IMR-90 (cell line): ENCODE measurements around the gene PEX10. TPM values are rescaled to one million over a fixed set of nuclear protein-coding genes. Genes with fewer than 3 reads are reported as not detected.

Source experiments
- ATAC-seq: fragments of 200-7000 bp; cut with Tn5 transposase; 2 replicates; pipeline ENCODE4 v1.9.1; 2020; ENCODE audit warnings: low read depth, mild to moderate bottlenecking, moderate library complexity
- BruUV-seq: library from RNA; stranded (reverse); fragments of 400-500 nt; replicated peaks from 2 replicates; lab custom pipeline; 2021; lab: Mats Ljungman, UMichigan
- CTCF ChIA-PET: fragments of 300-600 bp; formaldehyde crosslinking; extraction: SDS; loops from one replicate; lab custom pipeline; 2021; ENCODE audit warnings: antibody characterized with exemption; lab: Yijun Ruan, JAX
- POLR2A ChIA-PET: fragments of 300-600 bp; sonication (Branson Sonifier 250); formaldehyde crosslinking; loops from one replicate; lab custom pipeline; 2022; ENCODE audit warnings: antibody characterized with exemption; ENCODE audit not compliant: unreplicated experiment; lab: Charles Lee
- DNase-seq: peaks from one replicate; pipeline ENCODE4 v3.0.0; 2013
- H2AFZ ChIP-seq: replicated peaks from 2 replicates; pipeline ENCODE3; 2013; ENCODE audit warnings: low read length, mild to moderate bottlenecking; ENCODE audit not compliant: poor library complexity
- H2AK5ac ChIP-seq: 2 replicates; pipeline ENCODE4 v1.6.1; 2013; ENCODE audit warnings: low read depth, low read length, inconsistent platforms
- H2AK9ac ChIP-seq: replicated peaks from 2 replicates; pipeline ENCODE3; 2013; ENCODE audit warnings: mild to moderate bottlenecking, low read depth, low read length, moderate library complexity; ENCODE audit not compliant: poor library complexity
- H2BK120ac ChIP-seq: 2 replicates; pipeline ENCODE4 v1.6.1; 2013; ENCODE audit warnings: low read depth, low read length, inconsistent platforms
- H2BK15ac ChIP-seq: 3 replicates; pipeline ENCODE4 v1.6.1; 2013; ENCODE audit warnings: low read depth, low read length, inconsistent platforms
- H2BK20ac ChIP-seq: 2 replicates; pipeline ENCODE4 v1.6.1; 2013; ENCODE audit warnings: low read depth, mild to moderate bottlenecking, inconsistent platforms, low read length, moderate library complexity
- H2BK5ac ChIP-seq: 2 replicates; pipeline ENCODE4 v1.6.1; 2013; ENCODE audit warnings: mild to moderate bottlenecking, low read depth, low read length, inconsistent platforms; ENCODE audit not compliant: poor library complexity, severe bottlenecking
- H3K14ac ChIP-seq: replicated peaks from 2 replicates; pipeline ENCODE4 v1.6.1; 2013; ENCODE audit warnings: low read depth, low read length, inconsistent platforms
- H3K18ac ChIP-seq: 2 replicates; pipeline ENCODE4 v1.6.1; 2013; ENCODE audit warnings: low read depth, low read length, control low read depth
- H3K23ac ChIP-seq: 2 replicates; pipeline ENCODE4 v1.6.1; 2013; ENCODE audit warnings: low read depth, low read length, inconsistent platforms
- H3K27ac ChIP-seq: 2 replicates; pipeline ENCODE4 v1.5.1; 2013; ENCODE audit warnings: mild to moderate bottlenecking, control low read depth, low read length; ENCODE audit not compliant: insufficient read depth
- H3K27me3 ChIP-seq: 2 replicates; pipeline ENCODE4 v1.6.1; 2013; ENCODE audit warnings: low read length; ENCODE audit not compliant: control insufficient read depth, insufficient read depth
- H3K36me3 ChIP-seq: 2 replicates; pipeline ENCODE4 v1.6.1; 2013; ENCODE audit warnings: low read length, mixed read lengths; ENCODE audit not compliant: control insufficient read depth, insufficient read depth
- H3K4ac ChIP-seq: 2 replicates; pipeline ENCODE4 v1.6.1; 2013; ENCODE audit warnings: low read depth, low read length, inconsistent platforms
- H3K4me1 ChIP-seq: 2 replicates; pipeline ENCODE4 v1.6.1; 2013; ENCODE audit warnings: low read length, mixed read lengths; ENCODE audit not compliant: control insufficient read depth, insufficient read depth
- H3K4me2 ChIP-seq: 2 replicates; pipeline ENCODE4 v1.6.1; 2013; ENCODE audit warnings: low read depth, mild to moderate bottlenecking, control low read depth, low read length, moderate library complexity
- H3K4me3 ChIP-seq: 2 replicates; pipeline ENCODE4 v1.5.1; 2013; ENCODE audit warnings: low read depth, mild to moderate bottlenecking, control low read depth, low read length, moderate library complexity; ENCODE audit not compliant: insufficient read depth
- H3K56ac ChIP-seq: 2 replicates; pipeline ENCODE4 v1.6.1; 2013; ENCODE audit warnings: low read length, inconsistent platforms; ENCODE audit not compliant: insufficient read depth; ENCODE audit errors: extremely low read depth
- H3K79me1 ChIP-seq, 2 experiments: 2 replicates each; pipeline ENCODE4 v1.6.1; 2013; ENCODE audit warnings: low read length in 2 of 2, inconsistent platforms in 1 of 2, low read depth in 1 of 2
- H3K9ac ChIP-seq: 2 replicates; pipeline ENCODE4 v1.6.1; 2013; ENCODE audit warnings: low read depth, low read length, control low read depth
- H3K9me1 ChIP-seq: 2 replicates; pipeline ENCODE4 v1.6.1; 2013; ENCODE audit warnings: low read length, inconsistent platforms; ENCODE audit not compliant: insufficient read depth
- H3K9me3 ChIP-seq: 2 replicates; pipeline ENCODE4 v1.6.1; 2013; ENCODE audit warnings: low read length; ENCODE audit not compliant: control insufficient read depth, insufficient read depth
- H4K20me1 ChIP-seq: 2 replicates; pipeline ENCODE4 v1.6.1; 2013; ENCODE audit warnings: low read length, inconsistent platforms; ENCODE audit not compliant: insufficient read depth
- H4K5ac ChIP-seq: 2 replicates; pipeline ENCODE4 v1.6.1; 2013; ENCODE audit warnings: mild to moderate bottlenecking, low read depth, low read length, control low read depth
- H4K8ac ChIP-seq, 2 experiments: 2 replicates each; pipeline ENCODE4 v1.6.1; 2013; ENCODE audit warnings: low read depth in 2 of 2, low read length in 2 of 2, control low read depth in 1 of 2, inconsistent platforms in 1 of 2
- H4K91ac ChIP-seq: 2 replicates; pipeline ENCODE4 v1.6.1; 2013; ENCODE audit warnings: low read depth, low read length, inconsistent platforms; ENCODE audit not compliant: insufficient read depth
- BHLHE40 ChIP-seq: fragments of 150-350 bp; IDR thresholded peaks from 2 replicates; pipeline ENCODE4 v1.6.1; 2016; ENCODE audit warnings: mild to moderate bottlenecking, low read depth, low read length
- CEBPB ChIP-seq: IDR thresholded peaks from 2 replicates; pipeline ENCODE4 v1.6.1; 2012; ENCODE audit warnings: low read depth, low read length, improper control_type of control experiment
- CHD1 ChIP-seq: IDR thresholded peaks from 2 replicates; pipeline ENCODE4 v1.6.1; 2012; ENCODE audit warnings: low read depth, low read length, improper control_type of control experiment
- FOS ChIP-seq: fragments of 150-350 bp; IDR thresholded peaks from 2 replicates; pipeline ENCODE4 v1.6.1; 2016; ENCODE audit warnings: low read depth, low read length
- MAFK ChIP-seq: IDR thresholded peaks from 2 replicates; pipeline ENCODE4 v1.6.1; 2012; ENCODE audit warnings: low read depth, low read length, improper control_type of control experiment
- MAZ ChIP-seq: IDR thresholded peaks from 2 replicates; pipeline ENCODE4 v1.6.1; 2012; ENCODE audit warnings: low read depth, mild to moderate bottlenecking, low read length, improper control_type of control experiment, moderate library complexity, borderline replicate concordance
- MXI1 ChIP-seq: IDR thresholded peaks from 2 replicates; pipeline ENCODE4 v1.6.1; 2012; ENCODE audit warnings: low read depth, mild to moderate bottlenecking, low read length, moderate library complexity, borderline replicate concordance
- NFE2L2 ChIP-seq: fragments of 150-350 bp; IDR thresholded peaks from 2 replicates; pipeline ENCODE4 v1.6.1; 2016; ENCODE audit warnings: low read depth, mild to moderate bottlenecking, low read length
- POLR2A ChIP-seq: IDR thresholded peaks from 2 replicates; pipeline ENCODE4 v1.6.1; 2012; ENCODE audit warnings: mild to moderate bottlenecking, low read depth, low read length
- RAD21 ChIP-seq: IDR thresholded peaks from 2 replicates; pipeline ENCODE4 v1.6.1; 2012; ENCODE audit warnings: low read length, improper control_type of control experiment
- RCOR1 ChIP-seq: IDR thresholded peaks from 2 replicates; pipeline ENCODE4 v1.6.1; 2012; ENCODE audit warnings: mild to moderate bottlenecking, low read length, improper control_type of control experiment; ENCODE audit not compliant: insufficient replicate concordance
- RFX5 ChIP-seq: IDR thresholded peaks from 2 replicates; pipeline ENCODE4 v1.8.0; 2012; ENCODE audit warnings: low read depth, mild to moderate bottlenecking, low read length, moderate library complexity
- SMC3 ChIP-seq: fragments of 150-350 bp; IDR thresholded peaks from 2 replicates; pipeline ENCODE4 v1.6.1; 2016; ENCODE audit warnings: low read depth, mild to moderate bottlenecking, antibody characterized with exemption, low read length, moderate library complexity
- WGBS, 2 experiments: methylation state at CpG; one replicate each; pipeline versions ENCODE4 v1.1.5 to v1.1.7; 2013; ENCODE audit warnings: missing lambda C conversion rate in 2 of 2; ENCODE audit not compliant: insufficient read length in 1 of 2; ENCODE audit errors: extremely low coverage in 2 of 2; 5-methylcytosine and 5-hydroxymethylcytosine counted together
- dilution Hi-C: fragments of 300-500 bp; cut with HindIII; formaldehyde crosslinking; loops from one replicate; pipeline ENCODE4 v1.14.3; 2018; ENCODE audit warnings: low sequenced_read_pairs; ENCODE audit not compliant: unreplicated experiment
- in situ Hi-C: fragments of 300-500 bp; cut with MboI; formaldehyde crosslinking; loops from 3 replicates; pipeline ENCODE4 v1.14.3; 2019; ENCODE audit warnings: low sequenced_read_pairs, inconsistent platforms, mixed read lengths
- intact Hi-C: fragments of 100-400 bp; cut with micrococcal nuclease; formaldehyde crosslinking; loops from 2 replicates; pipeline ENCODE4 v1.10.0; 2022
- polyA plus RNA-seq, 3 experiments: library from polyadenylated mRNA; depleted of rRNA; stranded (reverse); fragments of >200 nt; gene quantifications; 2 replicates each; pipeline ENCODE4 v1.2.3, GENCODE V29; 2012; ENCODE audit warnings: low replicate concordance in 1 of 3
- total RNA-seq: library from RNA; depleted of rRNA; stranded (reverse); fragments of >200 nt; gene quantifications from 2 replicates; pipeline ENCODE4 v1.2.3, GENCODE V29; 2012
- TF ChIP-seq, protein P1 (sequence below): fragments of 150-350 bp; IDR thresholded peaks from 2 replicates; pipeline ENCODE4 v1.6.1; 2016; ENCODE audit warnings: low read depth, mild to moderate bottlenecking, low read length, moderate library complexity, borderline replicate concordance
- TF ChIP-seq, protein P2 (sequence below): fragments of 150-350 bp; IDR thresholded peaks from 2 replicates; pipeline ENCODE4 v1.6.1; 2017; ENCODE audit warnings: mild to moderate bottlenecking, antibody characterized with exemption, low read length, low read depth
- TF ChIP-seq, protein P3 (sequence below): conservative IDR thresholded peaks from 2 replicates; pipeline ENCODE4 v1.5.1; 2012; ENCODE audit warnings: mild to moderate bottlenecking, low read depth, low read length, improper control_type of control experiment

PEX10 gene
- total and polyA plus RNA-seq, 2 of the 4 experiments (the other 2 are of a cell fraction) = 16.9 to 19.7 TPM

DNA sequence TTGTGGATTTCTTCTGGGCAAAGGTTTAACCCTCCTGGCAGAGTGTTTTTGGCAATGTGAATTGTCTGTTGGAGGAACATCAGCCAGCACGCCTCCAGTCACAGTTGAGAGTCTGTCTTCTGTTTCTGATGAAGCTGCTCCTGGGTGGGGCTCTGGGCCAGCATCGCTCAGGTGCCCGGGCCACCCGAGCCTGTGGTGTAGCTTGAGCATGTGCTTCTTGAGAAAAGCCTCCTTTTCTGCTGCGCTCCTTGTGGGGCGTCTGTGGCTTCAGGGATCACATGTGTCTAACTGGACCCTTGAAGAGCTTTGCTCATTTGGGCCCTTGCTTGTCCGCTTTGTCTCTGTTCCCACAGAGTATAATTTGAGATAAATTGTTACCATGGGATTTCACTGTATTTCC is 13.5 kb downstream of the PEX10 start:
- Histone ChIP-seq H2AFZ (no peak overlapping the region), H3K4ac (no peak overlapping the region), H2BK15ac (no peak overlapping the region), H3K9me3 (no peaks in the 10 kb centered on the region), H3K36me3 (peaks cover 80% of the 10 kb centered on the region), H4K20me1 (peaks cover 59% of the 10 kb centered on the region), H4K5ac (no peak overlapping the region), H2AK9ac (no peak overlapping the region), H3K18ac (no peak overlapping the region), H3K56ac (no peak overlapping the region), H3K4me2 (no peak overlapping the region), H2AK5ac (no peak overlapping the region), H3K9me1 (no peaks in the 10 kb centered on the region; the same call in 1 of the 2 replicates), H2BK120ac (no peak overlapping the region), H4K91ac (no peak overlapping the region), H3K27me3 (no peaks in the 10 kb centered on the region), H3K4me3 (no peak overlapping the region), H3K27ac (no peak overlapping the region), H3K23ac (no peak overlapping the region), H3K79me1 (peaks cover 28 to 72% of the 10 kb centered on the region in 2 experiments), H2BK5ac (no peak overlapping the region), H3K9ac (no peak overlapping the region), H2BK20ac (no peak overlapping the region), H3K14ac (no peak overlapping the region), H4K8ac (no peak overlapping the region), H3K4me1 (no peaks in the 10 kb centered on the region)
- CTCF ChIA-PET = no interaction called here
- TF ChIP-seq, protein P1, sequence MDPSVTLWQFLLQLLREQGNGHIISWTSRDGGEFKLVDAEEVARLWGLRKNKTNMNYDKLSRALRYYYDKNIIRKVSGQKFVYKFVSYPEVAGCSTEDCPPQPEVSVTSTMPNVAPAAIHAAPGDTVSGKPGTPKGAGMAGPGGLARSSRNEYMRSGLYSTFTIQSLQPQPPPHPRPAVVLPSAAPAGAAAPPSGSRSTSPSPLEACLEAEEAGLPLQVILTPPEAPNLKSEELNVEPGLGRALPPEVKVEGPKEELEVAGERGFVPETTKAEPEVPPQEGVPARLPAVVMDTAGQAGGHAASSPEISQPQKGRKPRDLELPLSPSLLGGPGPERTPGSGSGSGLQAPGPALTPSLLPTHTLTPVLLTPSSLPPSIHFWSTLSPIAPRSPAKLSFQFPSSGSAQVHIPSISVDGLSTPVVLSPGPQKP = no peak
- no peak for TF ChIP-seq FOS
- TF ChIP-seq, protein P2, sequence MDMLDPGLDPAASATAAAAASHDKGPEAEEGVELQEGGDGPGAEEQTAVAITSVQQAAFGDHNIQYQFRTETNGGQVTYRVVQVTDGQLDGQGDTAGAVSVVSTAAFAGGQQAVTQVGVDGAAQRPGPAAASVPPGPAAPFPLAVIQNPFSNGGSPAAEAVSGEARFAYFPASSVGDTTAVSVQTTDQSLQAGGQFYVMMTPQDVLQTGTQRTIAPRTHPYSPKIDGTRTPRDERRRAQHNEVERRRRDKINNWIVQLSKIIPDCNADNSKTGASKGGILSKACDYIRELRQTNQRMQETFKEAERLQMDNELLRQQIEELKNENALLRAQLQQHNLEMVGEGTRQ = no peak
- no peak for TF ChIP-seq CHD1
- TF ChIP-seq NFE2L2 = no peak
- no peak for TF ChIP-seq RFX5
- TF ChIP-seq, protein P3, sequence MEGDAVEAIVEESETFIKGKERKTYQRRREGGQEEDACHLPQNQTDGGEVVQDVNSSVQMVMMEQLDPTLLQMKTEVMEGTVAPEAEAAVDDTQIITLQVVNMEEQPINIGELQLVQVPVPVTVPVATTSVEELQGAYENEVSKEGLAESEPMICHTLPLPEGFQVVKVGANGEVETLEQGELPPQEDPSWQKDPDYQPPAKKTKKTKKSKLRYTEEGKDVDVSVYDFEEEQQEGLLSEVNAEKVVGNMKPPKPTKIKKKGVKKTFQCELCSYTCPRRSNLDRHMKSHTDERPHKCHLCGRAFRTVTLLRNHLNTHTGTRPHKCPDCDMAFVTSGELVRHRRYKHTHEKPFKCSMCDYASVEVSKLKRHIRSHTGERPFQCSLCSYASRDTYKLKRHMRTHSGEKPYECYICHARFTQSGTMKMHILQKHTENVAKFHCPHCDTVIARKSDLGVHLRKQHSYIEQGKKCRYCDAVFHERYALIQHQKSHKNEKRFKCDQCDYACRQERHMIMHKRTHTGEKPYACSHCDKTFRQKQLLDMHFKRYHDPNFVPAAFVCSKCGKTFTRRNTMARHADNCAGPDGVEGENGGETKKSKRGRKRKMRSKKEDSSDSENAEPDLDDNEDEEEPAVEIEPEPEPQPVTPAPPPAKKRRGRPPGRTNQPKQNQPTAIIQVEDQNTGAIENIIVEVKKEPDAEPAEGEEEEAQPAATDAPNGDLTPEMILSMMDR = no peak
- TF ChIP-seq MAZ = no peak
- no peak for TF ChIP-seq MXI1
- no peak for TF ChIP-seq MAFK
- no peak for TF ChIP-seq POLR2A
- no peak for TF ChIP-seq SMC3
- TF ChIP-seq BHLHE40 = no peak
- TF ChIP-seq CEBPB = no peak
- TF ChIP-seq RCOR1 = no peak
- no peak for TF ChIP-seq RAD21
- in situ Hi-C loops (no loop called here), intact Hi-C loops (no loop called here), dilution Hi-C loops (no loop called here)
- ATAC-seq (no peak), DNase-seq (no peak)
- BruUV-seq = no TSS peak
- WGBS, 2 experiments = 90% methylated on average over 2 of the region's 7 CpGs; no CpG with 5 or more reads in 1 of the 2 experiments
- POLR2A ChIA-PET = no interaction called here
